ENCODE measurements around the gene FGR. TPM values are rescaled to one million over a fixed set of nuclear protein-coding genes. Genes with fewer than 3 reads are reported as not detected.

Gene FGR
- polyA plus RNA-seq, 1 experiment: not detected

DNA sequence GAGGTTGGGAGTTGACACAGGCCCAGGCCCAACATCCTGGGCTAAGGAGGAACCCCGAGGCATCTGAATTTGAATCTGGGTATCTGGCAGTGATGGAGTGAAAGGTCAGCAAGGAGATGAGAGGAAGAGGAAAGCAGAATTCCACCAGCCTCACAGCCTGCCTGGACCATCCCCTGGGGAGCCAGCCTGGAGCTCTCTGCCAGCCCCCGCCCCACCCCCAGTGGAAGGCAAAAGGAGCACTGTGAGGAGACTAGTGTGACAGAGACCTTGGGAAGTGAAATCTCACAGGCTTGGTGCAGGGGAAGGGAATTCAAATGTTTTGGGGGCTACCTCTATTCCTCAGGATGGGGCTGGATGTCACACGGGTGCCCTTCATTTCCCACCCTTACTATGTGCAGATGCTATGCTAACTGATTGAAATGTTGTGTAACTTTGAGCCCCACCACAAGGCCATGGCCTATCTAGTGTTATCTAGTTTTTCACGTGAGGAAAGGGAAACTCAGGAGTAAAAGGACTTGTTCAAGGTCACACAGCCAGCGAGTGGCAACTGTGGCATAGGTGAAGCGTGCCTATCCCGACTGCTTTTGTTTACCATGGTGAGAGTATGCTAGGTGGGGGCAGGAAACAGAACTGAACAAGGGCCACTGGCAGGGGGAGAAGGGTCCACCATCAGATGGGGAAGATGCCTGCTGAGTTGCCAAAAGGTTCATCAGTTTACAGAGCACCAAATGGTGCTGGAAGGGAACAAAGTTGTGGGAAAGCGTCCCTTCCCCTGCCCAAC lies 60.8 kb downstream of the FGR start:
- POLR2A ChIA-PET: no interaction called here
- CTCF ChIA-PET: interaction anchor here (0.6 to 2.7 kb wide), 11 partner anchors 9 to 87 kb away, joined by 3 to 12 read pairs (median 4); no protein-coding TSS in a partner anchor
- TF ChIP-seq, protein P1, sequence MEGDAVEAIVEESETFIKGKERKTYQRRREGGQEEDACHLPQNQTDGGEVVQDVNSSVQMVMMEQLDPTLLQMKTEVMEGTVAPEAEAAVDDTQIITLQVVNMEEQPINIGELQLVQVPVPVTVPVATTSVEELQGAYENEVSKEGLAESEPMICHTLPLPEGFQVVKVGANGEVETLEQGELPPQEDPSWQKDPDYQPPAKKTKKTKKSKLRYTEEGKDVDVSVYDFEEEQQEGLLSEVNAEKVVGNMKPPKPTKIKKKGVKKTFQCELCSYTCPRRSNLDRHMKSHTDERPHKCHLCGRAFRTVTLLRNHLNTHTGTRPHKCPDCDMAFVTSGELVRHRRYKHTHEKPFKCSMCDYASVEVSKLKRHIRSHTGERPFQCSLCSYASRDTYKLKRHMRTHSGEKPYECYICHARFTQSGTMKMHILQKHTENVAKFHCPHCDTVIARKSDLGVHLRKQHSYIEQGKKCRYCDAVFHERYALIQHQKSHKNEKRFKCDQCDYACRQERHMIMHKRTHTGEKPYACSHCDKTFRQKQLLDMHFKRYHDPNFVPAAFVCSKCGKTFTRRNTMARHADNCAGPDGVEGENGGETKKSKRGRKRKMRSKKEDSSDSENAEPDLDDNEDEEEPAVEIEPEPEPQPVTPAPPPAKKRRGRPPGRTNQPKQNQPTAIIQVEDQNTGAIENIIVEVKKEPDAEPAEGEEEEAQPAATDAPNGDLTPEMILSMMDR (IDR thresholded peaks at IDR 0.05; ENCODE audit: insufficient read depth, low read depth, low read length): no peak
- H3K27me3 ChIP-seq (ENCODE audit: control insufficient read depth, insufficient read depth, low read length): no peaks in the 10 kb centered on the region
- H3K4me3 ChIP-seq (ENCODE audit: low read depth, low read length): no peak overlapping the region
- H3K36me3 ChIP-seq (ENCODE audit: control insufficient read depth, insufficient read depth, low read length): no peaks in the 10 kb centered on the region; the same call in 1 of the 2 replicates
- no peak for DNase-seq (ENCODE audit: low read depth)

DNA sequence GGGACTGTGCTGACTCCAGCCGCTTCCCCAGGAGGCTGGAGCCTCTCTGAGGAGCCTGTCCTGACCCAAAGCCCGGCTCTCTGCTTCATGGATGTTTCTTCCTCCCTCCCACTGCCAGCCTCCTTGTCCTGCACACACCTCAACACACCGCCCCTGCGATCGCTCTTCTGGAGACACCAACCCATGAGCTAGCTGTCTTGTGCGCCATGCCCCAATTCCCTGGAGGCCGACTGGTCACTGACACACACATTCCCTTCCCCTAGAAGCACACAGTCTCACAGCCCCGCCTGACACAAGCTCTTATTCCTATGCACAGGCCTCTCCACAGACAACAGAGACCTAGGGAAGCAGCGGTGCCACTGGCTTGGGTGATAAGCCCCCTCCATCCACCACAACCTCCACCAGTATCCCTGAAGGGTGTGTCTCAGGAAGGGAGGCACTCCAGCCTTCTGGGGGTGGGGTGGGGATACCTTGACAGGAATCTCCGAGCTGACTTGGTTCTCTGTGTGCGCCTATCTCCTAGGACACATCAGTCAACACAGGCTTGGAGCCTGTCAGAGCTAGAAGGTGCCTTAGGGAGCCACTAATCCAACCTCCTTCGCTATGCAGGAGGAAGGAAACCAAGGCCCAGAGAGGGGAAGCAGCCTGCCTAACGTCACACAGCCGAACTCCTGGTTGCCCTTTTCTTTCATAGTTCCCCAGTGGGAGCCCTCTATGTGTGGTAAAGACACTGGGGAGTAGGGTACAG lies 62.1 kb downstream of the FGR start:
- DNase-seq (ENCODE audit: low read depth): no peak
- Histone ChIP-seq H3K36me3 (ENCODE audit: control insufficient read depth, insufficient read depth, low read length) (no peaks in the 10 kb centered on the region; the same call in 1 of the 2 replicates), H3K4me3 (ENCODE audit: low read depth, low read length) (no peak overlapping the region), H3K27me3 (ENCODE audit: control insufficient read depth, insufficient read depth, low read length) (no peaks in the 10 kb centered on the region)
- TF ChIP-seq, protein P1 (IDR thresholded peaks at IDR 0.05; ENCODE audit: insufficient read depth, low read depth, low read length): no peak
- POLR2A ChIA-PET: no interaction called here
- CTCF ChIA-PET: interaction anchor here (1.0 to 2.1 kb wide), 3 partner anchors 16 to 29 kb away, joined by 3 to 10 read pairs (median 4); no protein-coding TSS in a partner anchor

DNA sequence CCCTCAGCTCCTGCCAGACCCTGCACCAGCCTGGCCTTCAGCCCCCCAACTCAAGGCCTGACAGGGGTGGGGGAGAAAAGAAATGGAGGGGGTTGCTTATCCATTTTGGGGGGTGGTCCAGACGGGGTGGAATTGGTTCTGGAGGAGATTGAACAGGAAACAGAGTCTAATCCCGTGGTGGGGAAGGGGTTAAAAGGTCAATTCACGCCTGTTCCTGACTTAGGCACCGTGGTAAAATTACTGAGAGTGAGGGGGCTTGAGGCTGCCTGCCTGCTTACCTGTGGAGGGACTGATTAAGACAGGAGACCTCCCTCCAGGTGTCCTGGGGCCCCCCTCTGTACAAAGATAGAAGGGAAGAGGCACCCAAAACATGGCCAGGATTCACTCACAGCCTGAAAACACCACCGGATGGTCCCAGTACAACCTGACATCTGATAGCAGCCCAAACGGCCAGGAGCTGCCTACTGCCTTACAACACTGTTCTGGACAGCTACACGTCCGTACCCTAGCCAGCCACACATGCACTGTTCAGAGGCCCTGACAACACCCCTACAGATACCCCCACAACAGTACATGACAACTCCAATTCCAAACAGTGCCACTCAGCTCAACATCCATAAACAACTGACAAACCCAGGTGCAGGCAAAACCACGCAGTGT lies 62.8 kb downstream of the FGR start:
- ChIA-PET POLR2A (no interaction called here), CTCF (interaction anchor here (1.0 to 1.1 kb wide), 3 partner anchors 30 to 272 kb away, joined by 3 to 6 read pairs (median 3); no protein-coding TSS in a partner anchor)
- TF ChIP-seq, protein P1 (IDR thresholded peaks at IDR 0.05; ENCODE audit: insufficient read depth, low read depth, low read length): no peak
- Histone ChIP-seq H3K36me3 (ENCODE audit: control insufficient read depth, insufficient read depth, low read length) (no peaks in the 10 kb centered on the region; the same call in 1 of the 2 replicates), H3K4me3 (ENCODE audit: low read depth, low read length) (no peak overlapping the region), H3K27me3 (ENCODE audit: control insufficient read depth, insufficient read depth, low read length) (no peaks in the 10 kb centered on the region)
- no peak for DNase-seq (ENCODE audit: low read depth)

- DNase-seq (ENCODE audit: low read depth): no peak
- H3K4me3 ChIP-seq (ENCODE audit: low read depth, low read length): no peak overlapping the region
- TF ChIP-seq, protein P1 (IDR thresholded peaks at IDR 0.05; ENCODE audit: insufficient read depth, low read depth, low read length): no peak
- ChIA-PET CTCF (interaction anchor here (1.0 to 7.0 kb wide), 6 partner anchors 15 to 271 kb away, joined by 3 to 54 read pairs (median 4); partner anchors contain the start of gene AHDC1), POLR2A (no interaction called here)
- H3K36me3 ChIP-seq (ENCODE audit: control insufficient read depth, insufficient read depth, low read length): no peaks in the 10 kb centered on the region; the same call in 1 of the 2 replicates
- H3K27me3 ChIP-seq (ENCODE audit: control insufficient read depth, insufficient read depth, low read length): no peaks in the 10 kb centered on the region
Measured at GRCh38 chr1:27571439-27572018, 63.5 kb downstream of the FGR start.

Data from BJ (cell line).